ENCODE measurements around the gene INHBC.
A peak's percentile ranks its signal among the peaks of the same experiment; 100 is the strongest.

The INHBC gene

GRCh38 chr12:57472391-57472790 lies 37.8 kb downstream of the INHBC start:
- no peak for DNase-seq (ENCODE audit: low read depth)
- no peak overlapping the region for H3K4me3 ChIP-seq (ENCODE audit: control insufficient read depth, low read depth, low read length)
- TF ChIP-seq, protein P1, sequence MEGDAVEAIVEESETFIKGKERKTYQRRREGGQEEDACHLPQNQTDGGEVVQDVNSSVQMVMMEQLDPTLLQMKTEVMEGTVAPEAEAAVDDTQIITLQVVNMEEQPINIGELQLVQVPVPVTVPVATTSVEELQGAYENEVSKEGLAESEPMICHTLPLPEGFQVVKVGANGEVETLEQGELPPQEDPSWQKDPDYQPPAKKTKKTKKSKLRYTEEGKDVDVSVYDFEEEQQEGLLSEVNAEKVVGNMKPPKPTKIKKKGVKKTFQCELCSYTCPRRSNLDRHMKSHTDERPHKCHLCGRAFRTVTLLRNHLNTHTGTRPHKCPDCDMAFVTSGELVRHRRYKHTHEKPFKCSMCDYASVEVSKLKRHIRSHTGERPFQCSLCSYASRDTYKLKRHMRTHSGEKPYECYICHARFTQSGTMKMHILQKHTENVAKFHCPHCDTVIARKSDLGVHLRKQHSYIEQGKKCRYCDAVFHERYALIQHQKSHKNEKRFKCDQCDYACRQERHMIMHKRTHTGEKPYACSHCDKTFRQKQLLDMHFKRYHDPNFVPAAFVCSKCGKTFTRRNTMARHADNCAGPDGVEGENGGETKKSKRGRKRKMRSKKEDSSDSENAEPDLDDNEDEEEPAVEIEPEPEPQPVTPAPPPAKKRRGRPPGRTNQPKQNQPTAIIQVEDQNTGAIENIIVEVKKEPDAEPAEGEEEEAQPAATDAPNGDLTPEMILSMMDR (IDR thresholded peaks at IDR 0.05; ENCODE audit: control insufficient read depth, insufficient read depth, low read depth, low read length, missing control alignments): no peak

GRCh38 chr12:57473392-57473791 lies 38.8 kb downstream of the INHBC start:
- TF ChIP-seq, protein P1 (IDR thresholded peaks at IDR 0.05; ENCODE audit: control insufficient read depth, insufficient read depth, low read depth, low read length, missing control alignments): no peak
- DNase-seq (ENCODE audit: low read depth): no peak
- H3K4me3 ChIP-seq (ENCODE audit: control insufficient read depth, low read depth, low read length): no peak overlapping the region

- H3K4me3 ChIP-seq (ENCODE audit: control insufficient read depth, low read depth, low read length): no peak overlapping the region
- TF ChIP-seq, protein P1 (IDR thresholded peaks at IDR 0.05; ENCODE audit: control insufficient read depth, insufficient read depth, low read depth, low read length, missing control alignments): no peak
- DNase-seq (ENCODE audit: low read depth): no peak
Observed at GRCh38 chr12:57473886-57474285, 39.3 kb downstream of the INHBC start.

- DNase-seq (ENCODE audit: low read depth): no peak
- TF ChIP-seq, protein P1 (IDR thresholded peaks at IDR 0.05; ENCODE audit: control insufficient read depth, insufficient read depth, low read depth, low read length, missing control alignments): no peak
Observed at GRCh38 chr12:57474430-57474829, 39.8 kb downstream of the INHBC start.

DNA sequence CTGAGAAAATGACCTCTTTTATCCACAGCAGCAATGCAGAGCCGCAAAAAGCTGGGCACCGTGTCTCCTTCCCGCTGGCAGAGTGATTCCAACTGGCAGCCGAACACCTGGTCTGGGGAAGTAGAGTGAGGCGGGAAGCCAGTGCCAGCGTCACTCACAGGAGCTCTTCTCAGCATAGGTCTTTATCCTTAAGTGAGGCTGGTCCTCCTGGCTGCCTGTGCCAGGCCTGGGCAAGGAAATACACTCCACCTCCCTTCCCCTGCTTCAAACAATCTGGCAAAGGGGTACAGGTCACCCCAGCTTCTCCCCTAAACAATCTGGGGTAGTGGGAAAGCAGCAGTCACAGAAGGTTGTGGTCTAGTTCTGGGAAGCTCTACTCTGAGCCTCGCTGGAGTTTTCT lies 40.3 kb downstream of the INHBC start:
- TF ChIP-seq, protein P1 (IDR thresholded peaks at IDR 0.05; ENCODE audit: control insufficient read depth, insufficient read depth, low read depth, low read length, missing control alignments): no peak
- no peak overlapping the region for H3K4me3 ChIP-seq (ENCODE audit: control insufficient read depth, low read depth, low read length)
- no peak for DNase-seq (ENCODE audit: low read depth)

More at GRCh38 chr12:57474430-57474829, 39.8 kb downstream of the INHBC start:
- H3K4me3 ChIP-seq (ENCODE audit: control insufficient read depth, low read depth, low read length): no peak overlapping the region

- H3K4me3 ChIP-seq (ENCODE audit: control insufficient read depth, low read depth, low read length): peak overlapping the region; percentile 25
- TF ChIP-seq, protein P1 (IDR thresholded peaks at IDR 0.05; ENCODE audit: control insufficient read depth, insufficient read depth, low read depth, low read length, missing control alignments): no peak
- DNase-seq (ENCODE audit: low read depth): no peak
Observed at GRCh38 chr12:57475271-57476161, 40.9 kb downstream of the INHBC start.

All from AG09309 (cell line).